Stimulated activated CD4-positive, alpha-beta T cell treated with anti-CD3 and anti-CD28 coated beads, TNF-alpha, amount 100 ng/mL, for 1 hour (primary cell): Measurements from ENCODE around the gene ETV6.

Experiments
- DNase-seq, 3 donors: peaks; one replicate each; pipeline ENCODE4 v3.0.0-alpha.2; 2020; ENCODE audit warnings: low read depth in 3 of 3, low spot score in 1 of 3

Gene ETV6

GRCh38 chr12:11757531-11757930, 108.1 kb downstream of the ETV6 start:
- no peak for DNase-seq

- no peak for DNase-seq
Measured at GRCh38 chr12:11758087-11758486, 108.6 kb downstream of the ETV6 start.

GRCh38 chr12:11758510-11759493, 109.3 kb downstream of the ETV6 start:
- DNase-seq: no peak

GRCh38 chr12:11759494-11759878, 110.0 kb downstream of the ETV6 start:
- DNase-seq: no peak

GRCh38 chr12:11759899-11760298, 110.4 kb downstream of the ETV6 start:
- DNase-seq: no peak

GRCh38 chr12:11761869-11762567, 112.5 kb downstream of the ETV6 start:
- DNase-seq: no peak

GRCh38 chr12:11762723-11763326, 113.4 kb downstream of the ETV6 start:
- no peak for DNase-seq

- DNase-seq: no peak
Measured at GRCh38 chr12:11763760-11764520, 114.5 kb downstream of the ETV6 start.

GRCh38 chr12:11764837-11765236, 115.4 kb downstream of the ETV6 start:
- no peak for DNase-seq

- DNase-seq: no peak
Measured at GRCh38 chr12:11765421-11765816, 115.9 kb downstream of the ETV6 start.

GRCh38 chr12:11765817-11766794, 116.6 kb downstream of the ETV6 start:
- peak in 1 of 3 donors; percentile 53 for DNase-seq

GRCh38 chr12:11767029-11767724, 117.7 kb downstream of the ETV6 start:
- no peak for DNase-seq

GRCh38 chr12:11767798-11768197, 118.3 kb downstream of the ETV6 start:
- DNase-seq: no peak

- DNase-seq: no peak
Measured at GRCh38 chr12:11768233-11768965, 118.9 kb downstream of the ETV6 start.

- DNase-seq: no peak
Measured at GRCh38 chr12:11769723-11770514, 120.4 kb downstream of the ETV6 start.

- DNase-seq: no peak
Measured at GRCh38 chr12:11771356-11771755, 121.9 kb downstream of the ETV6 start.

- DNase-seq: no peak
Measured at GRCh38 chr12:11771895-11772502, 122.5 kb downstream of the ETV6 start.
